ENCODE measurements around the gene COG5. TPM values are rescaled to one million over a fixed set of nuclear protein-coding genes. Genes with fewer than 3 reads are reported as not detected.
A peak's percentile ranks its signal among the peaks of the same experiment; 100 is the strongest.

COG5 gene
- total and polyA plus RNA-seq, 3 donors from 2014 or later, result 27.1 to 76.1 (median 70.6) TPM

GRCh38 chr7:107606303-107606702, 42.6 kb upstream of the COG5 start:
- Histone ChIP-seq H3K36me3 (ENCODE audit: low read depth, missing control alignments) (no peaks in the 10 kb centered on the region), H3K9me3 (no peaks in the 10 kb centered on the region), H3K4me1 (peaks cover 4% of the 10 kb centered on the region), H3K4me3 (no peak overlapping the region), H3K27me3 (no peaks in the 10 kb centered on the region), H3K27ac (no peak overlapping the region)
- 94 to 100% methylated on average over 1 of the region's 1 CpG for WGBS, 2 donors
- intact Hi-C loops (cut with DNase I; ENCODE audit: low total_unique reads), result no loop called here
- DNase-seq, result no peak
- no peak for TF ChIP-seq CTCF (IDR thresholded peaks at IDR 0.05)
- TF ChIP-seq POLR2A (IDR thresholded peaks at IDR 0.05), result no peak

- peaks cover 4% of the 10 kb centered on the region for H3K4me1 ChIP-seq
- no peaks in the 10 kb centered on the region for H3K9me3 ChIP-seq
- no peak for TF ChIP-seq CTCF (IDR thresholded peaks at IDR 0.05)
- no peak for TF ChIP-seq POLR2A (IDR thresholded peaks at IDR 0.05)
- H3K27me3 ChIP-seq, result no peaks in the 10 kb centered on the region
- DNase-seq, result no peak
- no peaks in the 10 kb centered on the region for H3K36me3 ChIP-seq (ENCODE audit: low read depth, missing control alignments)
- no peak overlapping the region for H3K27ac ChIP-seq
- WGBS, 2 donors, result 82 to 89% methylated on average over 3 of the region's 3 CpGs
- H3K4me3 ChIP-seq, result no peak overlapping the region
- intact Hi-C loops (cut with DNase I; ENCODE audit: low total_unique reads), result no loop called here
Observed at GRCh38 chr7:107605218-107605815, 41.6 kb upstream of the COG5 start.

GRCh38 chr7:107600816-107601215, 37.1 kb upstream of the COG5 start:
- Histone ChIP-seq H3K9me3 (no peaks in the 10 kb centered on the region), H3K27ac (peak overlapping the region; percentile 19 to 61), H3K4me3 (no peak overlapping the region), H3K36me3 (ENCODE audit: low read depth, missing control alignments) (no peaks in the 10 kb centered on the region), H3K4me1 (peaks cover 6% of the 10 kb centered on the region), H3K27me3 (no peaks in the 10 kb centered on the region)
- WGBS, 2 donors, result 61 to 64% methylated on average over 2 of the region's 2 CpGs
- DNase-seq, result no peak
- intact Hi-C loops (cut with DNase I; ENCODE audit: low total_unique reads), result no loop called here
- TF ChIP-seq CTCF (IDR thresholded peaks at IDR 0.05) (no peak), POLR2A (IDR thresholded peaks at IDR 0.05) (no peak)

GRCh38 chr7:107599262-107599661, 35.5 kb upstream of the COG5 start:
- TF ChIP-seq POLR2A (IDR thresholded peaks at IDR 0.05) (no peak), CTCF (IDR thresholded peaks at IDR 0.05) (no peak)
- DNase-seq, result no peak
- Histone ChIP-seq H3K27ac (peak overlapping the region in 1 of 2 donors; percentile 61), H3K4me1 (peaks cover 11% of the 10 kb centered on the region), H3K36me3 (ENCODE audit: low read depth, missing control alignments) (no peaks in the 10 kb centered on the region), H3K9me3 (no peaks in the 10 kb centered on the region), H3K27me3 (no peaks in the 10 kb centered on the region), H3K4me3 (no peak overlapping the region)
- 100% methylated on average over 1 of the region's 1 CpG for WGBS, 2 donors
- intact Hi-C loops (cut with DNase I; ENCODE audit: low total_unique reads), result no loop called here

- H3K4me1 ChIP-seq, result peaks cover 11% of the 10 kb centered on the region
- H3K27ac ChIP-seq, result no peak overlapping the region
- H3K36me3 ChIP-seq (ENCODE audit: low read depth, missing control alignments), result no peaks in the 10 kb centered on the region
- TF ChIP-seq POLR2A (IDR thresholded peaks at IDR 0.05) (no peak), CTCF (IDR thresholded peaks at IDR 0.05) (no peak)
- WGBS, 2 donors, result 86 to 95% methylated on average over 4 of the region's 4 CpGs
- intact Hi-C loops (cut with DNase I; ENCODE audit: low total_unique reads), result no loop called here
- no peak overlapping the region for H3K4me3 ChIP-seq
- no peaks in the 10 kb centered on the region for H3K27me3 ChIP-seq
- no peaks in the 10 kb centered on the region for H3K9me3 ChIP-seq
- DNase-seq, result no peak
Observed at GRCh38 chr7:107597953-107598352, 34.2 kb upstream of the COG5 start.
